Omental fat pad (tissue), 4 donors: ENCODE results near the gene COL21A1. TPM values are rescaled to one million over a fixed set of nuclear protein-coding genes. Genes with fewer than 3 reads are reported as not detected.

Experiments
- ATAC-seq: fragments of 150-250 bp; one replicate; pipeline ENCODE4 v1.9.1; 2016; ENCODE audit warnings: mild to moderate bottlenecking, moderate library complexity; ENCODE audit not compliant: low FRiP score
- DNase-seq: peaks from one replicate; pipeline ENCODE4 v3.0.0-alpha.2; 2019; ENCODE audit warnings: low spot score
- total RNA-seq, 4 donors: library from RNA; depleted of rRNA; stranded (reverse); fragments of >200 nt; gene quantifications; one replicate each; pipeline ENCODE4 v1.1.0, GENCODE V29; 2016
- TF ChIP-seq, protein P1 (sequence below), 3 donors: fragments of 450-650 bp; IDR thresholded peaks; one replicate each; pipeline ENCODE4 v1.5.1; 2016 to 2017; ENCODE audit warnings: antibody characterized with exemption in 3 of 3, mild to moderate bottlenecking in 3 of 3, moderate library complexity in 2 of 3

Gene COL21A1
- total RNA-seq, 4 donors from 2014 or later, result 1.1 to 6.9 (median 1.9) TPM

DNA sequence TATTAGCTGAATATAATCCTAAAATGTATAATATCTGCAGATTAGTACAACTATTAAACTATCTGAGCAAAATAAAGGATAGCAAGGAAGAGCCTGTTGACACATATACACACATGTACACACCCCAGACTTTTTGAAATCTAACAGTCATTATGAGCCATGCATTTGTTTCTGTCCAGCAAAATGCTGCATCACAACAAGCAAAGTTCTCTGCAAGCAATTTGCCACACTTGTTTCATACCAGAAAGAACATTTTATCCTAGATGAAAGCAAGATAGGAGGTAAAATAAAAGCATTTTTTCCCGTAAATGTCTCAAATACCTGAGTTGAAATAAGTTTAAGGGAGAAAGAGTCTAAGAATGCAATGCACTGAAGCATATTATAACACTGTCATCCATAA is 145.2 kb downstream of the COL21A1 start:
- ATAC-seq (no peak), DNase-seq (no peak)
- TF ChIP-seq, protein P1, sequence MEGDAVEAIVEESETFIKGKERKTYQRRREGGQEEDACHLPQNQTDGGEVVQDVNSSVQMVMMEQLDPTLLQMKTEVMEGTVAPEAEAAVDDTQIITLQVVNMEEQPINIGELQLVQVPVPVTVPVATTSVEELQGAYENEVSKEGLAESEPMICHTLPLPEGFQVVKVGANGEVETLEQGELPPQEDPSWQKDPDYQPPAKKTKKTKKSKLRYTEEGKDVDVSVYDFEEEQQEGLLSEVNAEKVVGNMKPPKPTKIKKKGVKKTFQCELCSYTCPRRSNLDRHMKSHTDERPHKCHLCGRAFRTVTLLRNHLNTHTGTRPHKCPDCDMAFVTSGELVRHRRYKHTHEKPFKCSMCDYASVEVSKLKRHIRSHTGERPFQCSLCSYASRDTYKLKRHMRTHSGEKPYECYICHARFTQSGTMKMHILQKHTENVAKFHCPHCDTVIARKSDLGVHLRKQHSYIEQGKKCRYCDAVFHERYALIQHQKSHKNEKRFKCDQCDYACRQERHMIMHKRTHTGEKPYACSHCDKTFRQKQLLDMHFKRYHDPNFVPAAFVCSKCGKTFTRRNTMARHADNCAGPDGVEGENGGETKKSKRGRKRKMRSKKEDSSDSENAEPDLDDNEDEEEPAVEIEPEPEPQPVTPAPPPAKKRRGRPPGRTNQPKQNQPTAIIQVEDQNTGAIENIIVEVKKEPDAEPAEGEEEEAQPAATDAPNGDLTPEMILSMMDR (IDR thresholded peaks at IDR 0.05), result no peak

DNA sequence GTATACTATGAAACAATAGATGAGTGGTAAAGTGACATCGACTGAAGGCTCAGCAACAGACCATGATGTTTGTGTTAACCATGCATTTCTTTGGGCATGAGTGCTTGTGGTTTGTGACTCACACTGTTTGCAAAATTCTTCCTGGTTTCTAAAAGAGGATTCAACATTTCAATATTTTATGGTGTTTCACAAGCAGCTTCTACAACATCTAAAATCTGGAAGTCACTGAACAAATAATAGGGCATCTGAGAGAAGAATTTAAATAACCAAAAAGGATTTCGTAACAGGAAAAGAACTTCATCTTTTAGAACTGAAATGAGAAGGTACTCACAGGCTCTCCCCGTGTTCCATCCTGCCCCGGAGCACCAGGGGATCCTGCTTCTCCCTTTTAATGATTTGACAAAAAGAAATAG is 146.2 kb downstream of the COL21A1 start:
- no peak for ATAC-seq
- TF ChIP-seq, protein P1 (IDR thresholded peaks at IDR 0.05), result no peak

DNA sequence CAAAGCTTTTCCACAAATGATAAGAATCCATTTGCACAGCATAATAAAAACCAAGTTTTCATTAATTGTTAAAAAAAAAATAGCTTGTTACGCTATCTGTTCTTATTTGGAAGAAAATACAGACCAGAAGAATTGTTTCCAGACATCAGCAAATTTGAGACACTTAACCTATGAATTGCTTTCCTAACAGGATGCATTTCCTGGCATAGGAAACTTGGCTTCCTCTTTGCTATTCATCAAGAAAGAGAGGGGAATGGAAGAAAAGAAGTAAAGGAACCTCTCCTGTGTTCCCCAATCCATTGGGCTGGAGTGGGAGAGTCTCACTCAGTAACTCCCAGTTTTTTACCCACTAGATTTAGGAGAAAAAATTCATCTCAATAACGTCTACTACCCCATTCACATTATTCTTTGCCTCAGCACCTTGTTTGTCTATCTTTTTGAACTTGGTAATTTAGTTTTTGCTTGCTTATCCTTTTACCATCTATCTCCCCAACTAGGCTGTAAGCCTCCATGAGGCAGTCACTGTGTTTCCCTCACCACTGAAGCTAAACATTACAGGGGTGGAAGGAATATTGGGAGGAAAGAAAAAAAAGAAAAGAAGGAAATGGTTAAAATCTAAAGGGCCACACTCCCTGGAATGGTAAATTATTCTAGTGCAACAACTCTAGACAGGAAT is 150.3 kb downstream of the COL21A1 start:
- no peak for ATAC-seq
- TF ChIP-seq, protein P1 (IDR thresholded peaks at IDR 0.05), result no peak
- no peak for DNase-seq

More for the DNA sequence above, 146.2 kb downstream of the COL21A1 start:
- DNase-seq, result no peak

DNA sequence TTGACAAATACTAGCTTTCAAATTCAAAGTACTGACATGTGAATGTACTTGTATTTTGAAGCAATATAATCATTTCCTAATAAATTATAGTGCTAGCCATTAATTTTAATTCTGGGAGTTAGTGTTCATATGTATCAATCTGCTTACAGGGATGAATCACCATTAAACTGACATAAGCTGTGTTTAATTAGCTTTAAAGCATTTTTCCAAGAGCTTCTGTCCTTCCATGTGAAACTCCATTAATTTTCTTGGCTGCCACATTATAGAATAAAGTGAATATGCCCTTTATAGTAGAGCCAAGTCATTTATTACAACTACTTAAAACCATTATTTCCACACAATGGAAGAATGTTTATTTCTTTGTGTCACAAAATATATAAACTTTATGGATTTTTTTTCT is 150.8 kb downstream of the COL21A1 start:
- no peak for DNase-seq
- no peak for ATAC-seq
- TF ChIP-seq, protein P1 (IDR thresholded peaks at IDR 0.05), result no peak

DNA sequence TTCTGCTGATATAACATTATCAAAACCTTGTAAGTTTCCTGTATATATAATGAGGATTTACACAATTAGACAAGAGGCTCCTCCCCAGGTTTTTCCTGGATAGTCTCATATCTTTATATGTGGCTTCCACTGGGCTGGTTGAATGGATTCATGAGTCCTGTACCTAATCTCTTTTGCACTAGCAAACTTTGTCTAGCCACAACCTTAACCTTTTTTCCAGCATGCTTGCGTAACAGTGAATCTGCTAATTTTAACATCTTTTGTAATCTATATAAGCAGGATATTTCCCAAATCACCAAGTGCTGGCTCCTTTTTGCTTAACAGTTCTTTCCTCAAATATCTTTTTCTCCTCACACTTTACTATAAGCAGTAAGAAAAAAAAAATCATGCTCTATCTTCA is 153.6 kb downstream of the COL21A1 start:
- DNase-seq, result no peak
- no peak for ATAC-seq
- TF ChIP-seq, protein P1 (IDR thresholded peaks at IDR 0.05), result no peak

DNA sequence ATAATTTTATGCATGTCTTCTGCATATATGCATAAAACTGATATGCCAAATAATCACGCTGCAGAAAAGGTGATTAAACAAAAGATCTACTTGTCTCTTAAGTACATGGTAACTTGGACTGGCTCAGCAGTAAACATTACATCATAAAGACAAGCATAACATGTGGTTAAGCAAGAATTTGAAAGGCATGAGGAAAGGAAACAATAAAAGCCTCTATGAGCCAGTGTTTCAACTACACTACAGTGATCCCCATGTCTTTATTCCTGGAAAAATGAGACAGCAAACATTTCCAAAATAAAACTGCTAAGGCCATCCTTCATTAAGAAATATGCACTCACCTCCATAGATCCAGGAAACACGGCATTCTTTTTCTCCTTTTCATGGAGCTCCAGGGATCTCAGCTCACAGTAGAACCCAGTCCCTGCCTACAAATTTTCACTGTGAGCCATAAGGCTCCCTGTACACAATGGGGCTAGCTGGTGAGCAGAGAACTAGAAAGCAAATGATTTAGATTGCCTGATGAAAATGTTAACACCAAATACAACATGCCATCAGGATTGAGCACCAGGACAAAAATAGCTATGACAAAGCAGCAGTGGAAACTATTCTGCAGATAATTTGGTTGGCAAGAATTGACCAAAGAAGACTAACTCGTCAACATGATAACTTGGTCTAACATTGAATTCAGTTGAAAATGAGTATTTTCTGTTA is 156.1 kb downstream of the COL21A1 start:
- DNase-seq (no peak), ATAC-seq (no peak)
- TF ChIP-seq, protein P1 (IDR thresholded peaks at IDR 0.05), result no peak

DNA sequence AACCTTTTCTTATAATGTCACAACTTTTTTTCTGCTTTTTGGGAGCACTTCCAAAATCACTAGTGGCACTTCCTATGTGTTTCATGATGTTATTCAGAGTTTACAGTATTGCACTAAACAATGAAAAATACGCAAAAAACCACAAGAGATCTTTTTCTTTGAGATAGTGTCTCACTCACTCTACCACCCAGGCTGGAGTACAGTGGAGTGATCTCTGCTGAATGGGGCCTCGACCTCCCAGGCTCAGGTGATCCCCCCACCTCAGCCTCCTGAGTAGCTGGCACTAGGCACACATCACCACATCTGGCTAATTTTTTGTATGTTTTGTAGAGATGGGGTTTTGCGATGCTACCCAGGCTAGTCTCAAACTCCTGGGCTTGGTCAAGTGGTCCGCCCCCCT is 158.7 kb downstream of the COL21A1 start:
- DNase-seq, result no peak
- TF ChIP-seq, protein P1 (IDR thresholded peaks at IDR 0.05), result no peak
- ATAC-seq, result no peak
